Measurements from ENCODE around the gene DIP2B.

GRCh38 chr12:50599366-50600095 is 94.7 kb downstream of the DIP2B start:
- no peak for TF ChIP-seq CTCF (IDR thresholded peaks at IDR 0.05)
- TF ChIP-seq TCF7L2 (IDR thresholded peaks at IDR 0.05; ENCODE audit: low read depth, low read length): no peak

All from Panc1 (cell line).